IPS DF 19.7 (cell line): ENCODE measurements around the gene GAS6.

ENCODE experiments used
- DNase-seq: peaks from one replicate; pipeline ENCODE4 v3.0.0-alpha.2; 2013; ENCODE audit warnings: low read depth, low spot score

The GAS6 gene

GRCh38 chr13:113819731-113820715 lies 43.9 kb downstream of the GAS6 start:
- DNase-seq, result no peak

- no peak for DNase-seq
These were observed 44.5 kb downstream of the GAS6 start for GRCh38 chr13:113819341-113819730.

GRCh38 chr13:113818700-113819295 lies 45.1 kb downstream of the GAS6 start:
- no peak for DNase-seq

- DNase-seq, result no peak
These were observed 45.8 kb downstream of the GAS6 start for GRCh38 chr13:113817860-113818691.

- peak; percentile 47 for DNase-seq
These were observed 46.7 kb downstream of the GAS6 start for GRCh38 chr13:113816946-113817859.

GRCh38 chr13:113816254-113816929 lies 47.5 kb downstream of the GAS6 start:
- no peak for DNase-seq

GRCh38 chr13:113815151-113816058 lies 48.5 kb downstream of the GAS6 start:
- no peak for DNase-seq

- no peak for DNase-seq
These were observed 49.4 kb downstream of the GAS6 start for GRCh38 chr13:113814435-113814821.

GRCh38 chr13:113813749-113814434 lies 50.0 kb downstream of the GAS6 start:
- DNase-seq, result no peak

GRCh38 chr13:113813070-113813748 lies 50.7 kb downstream of the GAS6 start:
- no peak for DNase-seq

GRCh38 chr13:113812178-113813040 lies 51.5 kb downstream of the GAS6 start:
- DNase-seq, result no peak

GRCh38 chr13:113811081-113811928 lies 52.6 kb downstream of the GAS6 start:
- DNase-seq, result no peak

- no peak for DNase-seq
These were observed 53.2 kb downstream of the GAS6 start for GRCh38 chr13:113810640-113811039.

GRCh38 chr13:113809934-113810333 lies 53.9 kb downstream of the GAS6 start:
- no peak for DNase-seq

GRCh38 chr13:113808058-113808834 lies 55.6 kb downstream of the GAS6 start:
- DNase-seq, result no peak
